Fibroblast of lung (primary cell): ENCODE results near the gene TAF8. TPM values are rescaled to one million over a fixed set of nuclear protein-coding genes. Genes with fewer than 3 reads are reported as not detected.

Experiments
- DNase-seq, 2 donors: peaks; one replicate each; pipeline versions ENCODE4 v3.0.0 to v3.0.0-alpha.2; 2010; ENCODE audit warnings: low read depth in 2 of 2
- H2AFZ ChIP-seq: 2 replicates; pipeline ENCODE4 v1.5.1; 2012; ENCODE audit warnings: low read length, control low read depth, inconsistent platforms
- H3K27ac ChIP-seq: 2 replicates; pipeline ENCODE4 v1.5.1; 2011; ENCODE audit warnings: low read length, control low read depth; ENCODE audit not compliant: insufficient read depth
- H3K27me3 ChIP-seq: 2 replicates; pipeline ENCODE4 v1.5.1; 2011; ENCODE audit warnings: mild to moderate bottlenecking, low read length; ENCODE audit not compliant: control insufficient read depth, insufficient read depth
- H3K36me3 ChIP-seq: 2 replicates; pipeline ENCODE4 v1.5.1; 2011; ENCODE audit warnings: low read length; ENCODE audit not compliant: control insufficient read depth, insufficient read depth
- H3K4me1 ChIP-seq: 2 replicates; pipeline ENCODE4 v1.5.1; 2011; ENCODE audit warnings: low read length; ENCODE audit not compliant: control insufficient read depth, insufficient read depth; ENCODE audit errors: extremely low read depth
- H3K4me2 ChIP-seq: 2 replicates; pipeline ENCODE4 v1.5.1; 2011; ENCODE audit warnings: low read length, control low read depth; ENCODE audit not compliant: insufficient read depth; ENCODE audit errors: extremely low read depth
- H3K4me3 ChIP-seq, 4 experiments: fragments of 200-600 bp in 1 of 4; sonication (generic) in 1 of 4; replicated peaks in 1 of 4; 2 replicates each; pipeline ENCODE4 v1.5.1; 2011 to 2016; ENCODE audit warnings: low read length in 4 of 4, low read depth in 3 of 4, mild to moderate bottlenecking in 3 of 4, control low read depth in 2 of 4, inconsistent platforms in 1 of 4, mixed read lengths in 1 of 4; ENCODE audit not compliant: insufficient read depth in 1 of 4; ENCODE audit errors: control extremely low read depth in 1 of 4
- H3K79me2 ChIP-seq: 2 replicates; pipeline ENCODE4 v1.5.1; 2012; ENCODE audit warnings: mild to moderate bottlenecking, low read length, inconsistent platforms; ENCODE audit not compliant: control insufficient read depth, insufficient read depth
- H3K9ac ChIP-seq: 2 replicates; pipeline ENCODE4 v1.5.1; 2011; ENCODE audit warnings: mild to moderate bottlenecking, low read length, control low read depth; ENCODE audit not compliant: insufficient read depth
- H3K9me3 ChIP-seq: 2 replicates; pipeline ENCODE4 v1.5.1; 2012; ENCODE audit warnings: low read depth, low read length; ENCODE audit not compliant: control insufficient read depth, insufficient read depth
- H4K20me1 ChIP-seq: 2 replicates; pipeline ENCODE4 v1.5.1; 2011; ENCODE audit warnings: low read length; ENCODE audit not compliant: control insufficient read depth, insufficient read depth; ENCODE audit errors: extremely low read depth
- EZH2 ChIP-seq: IDR thresholded peaks from 2 replicates; pipeline ENCODE4 v1.5.1; 2012; ENCODE audit warnings: low read length, control low read depth, mild to moderate bottlenecking; ENCODE audit errors: missing control alignments
- polyA plus RNA-seq, 2 donors: library from polyadenylated mRNA; depleted of rRNA in 1 of 2; stranded (reverse) in 1 of 2; unstranded in 1 of 2; fragments of >200 nt; gene quantifications; 2 replicates each; pipeline ENCODE4 v1.2.1, GENCODE V29; 2011 to 2012; ENCODE audit warnings: missing spikeins in 1 of 2
- total RNA-seq: library from RNA; depleted of rRNA; stranded (reverse); fragments of >200 nt; gene quantifications from 2 replicates; pipeline ENCODE4 v1.2.1, GENCODE V29; 2014
- TF ChIP-seq, protein P1 (sequence below), 2 donors: IDR thresholded peaks in 1 of 2; conservative IDR thresholded peaks in 1 of 2; 1 replicate in 1 of 2; 2 replicates in 1 of 2; pipeline ENCODE4 v1.5.1; 2011 to 2012; ENCODE audit warnings: low read length in 2 of 2, control low read depth in 1 of 2, inconsistent platforms in 1 of 2, low read depth in 1 of 2, mild to moderate bottlenecking in 1 of 2

The TAF8 gene
- total and polyA plus RNA-seq, 2 donors (not counting 1 experiment from before 2014, with no cell fraction given): 13.9 to 14.0 TPM

DNA sequence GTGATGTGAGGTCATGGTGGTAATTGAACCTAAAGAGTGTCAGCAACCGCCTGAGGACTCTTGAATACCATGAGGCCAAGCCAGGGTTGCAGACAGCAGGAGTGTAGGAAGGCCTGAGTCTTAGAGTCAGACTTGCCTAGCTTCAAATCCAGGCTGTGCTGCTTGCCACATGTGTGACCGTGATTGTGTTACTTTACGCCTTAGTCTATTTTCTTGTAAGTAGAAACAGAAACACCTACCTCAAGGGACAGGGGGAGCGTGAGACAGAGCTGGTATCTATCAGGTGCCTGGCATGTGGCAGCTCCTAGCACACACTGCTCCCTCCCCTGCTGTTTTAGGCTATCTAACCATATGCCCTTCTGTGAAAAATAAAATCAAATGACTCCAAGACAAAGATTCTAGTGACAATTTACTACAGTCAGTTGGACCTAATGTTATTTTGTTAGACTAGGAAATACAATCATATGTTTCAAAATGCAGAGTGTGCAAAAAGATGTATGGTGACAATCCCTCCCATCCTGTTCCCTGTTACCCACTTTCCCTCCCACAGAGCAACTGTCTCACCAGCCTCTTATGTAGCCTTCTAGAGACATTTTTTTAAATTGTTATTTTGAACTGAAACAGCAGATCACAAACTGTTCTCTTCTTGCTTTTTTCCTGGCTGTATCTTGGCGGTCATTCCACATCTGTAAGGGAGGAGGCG lies 21.7 kb downstream of the TAF8 start:
- Histone ChIP-seq H3K27ac (no peak overlapping the region), H2AFZ (no peak overlapping the region), H3K79me2 (no peaks in the 10 kb centered on the region), H3K4me3 (no peak overlapping the region), H3K4me1 (no peaks in the 10 kb centered on the region), H3K27me3 (no peaks in the 10 kb centered on the region), H3K4me2 (no peak overlapping the region), H3K9ac (no peak overlapping the region), H3K9me3 (no peaks in the 10 kb centered on the region), H4K20me1 (no peaks in the 10 kb centered on the region), H3K36me3 (peaks cover 5% of the 10 kb centered on the region)
- no peak for DNase-seq
- TF ChIP-seq, protein P1, sequence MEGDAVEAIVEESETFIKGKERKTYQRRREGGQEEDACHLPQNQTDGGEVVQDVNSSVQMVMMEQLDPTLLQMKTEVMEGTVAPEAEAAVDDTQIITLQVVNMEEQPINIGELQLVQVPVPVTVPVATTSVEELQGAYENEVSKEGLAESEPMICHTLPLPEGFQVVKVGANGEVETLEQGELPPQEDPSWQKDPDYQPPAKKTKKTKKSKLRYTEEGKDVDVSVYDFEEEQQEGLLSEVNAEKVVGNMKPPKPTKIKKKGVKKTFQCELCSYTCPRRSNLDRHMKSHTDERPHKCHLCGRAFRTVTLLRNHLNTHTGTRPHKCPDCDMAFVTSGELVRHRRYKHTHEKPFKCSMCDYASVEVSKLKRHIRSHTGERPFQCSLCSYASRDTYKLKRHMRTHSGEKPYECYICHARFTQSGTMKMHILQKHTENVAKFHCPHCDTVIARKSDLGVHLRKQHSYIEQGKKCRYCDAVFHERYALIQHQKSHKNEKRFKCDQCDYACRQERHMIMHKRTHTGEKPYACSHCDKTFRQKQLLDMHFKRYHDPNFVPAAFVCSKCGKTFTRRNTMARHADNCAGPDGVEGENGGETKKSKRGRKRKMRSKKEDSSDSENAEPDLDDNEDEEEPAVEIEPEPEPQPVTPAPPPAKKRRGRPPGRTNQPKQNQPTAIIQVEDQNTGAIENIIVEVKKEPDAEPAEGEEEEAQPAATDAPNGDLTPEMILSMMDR (conservative IDR thresholded peaks at IDR 0.05 in 1 of 2, IDR thresholded peaks at IDR 0.05 in 1 of 2; ENCODE audit: low read depth in 1 of 2, low read length in 2 of 2): no peak
- TF ChIP-seq EZH2: no peak

DNA sequence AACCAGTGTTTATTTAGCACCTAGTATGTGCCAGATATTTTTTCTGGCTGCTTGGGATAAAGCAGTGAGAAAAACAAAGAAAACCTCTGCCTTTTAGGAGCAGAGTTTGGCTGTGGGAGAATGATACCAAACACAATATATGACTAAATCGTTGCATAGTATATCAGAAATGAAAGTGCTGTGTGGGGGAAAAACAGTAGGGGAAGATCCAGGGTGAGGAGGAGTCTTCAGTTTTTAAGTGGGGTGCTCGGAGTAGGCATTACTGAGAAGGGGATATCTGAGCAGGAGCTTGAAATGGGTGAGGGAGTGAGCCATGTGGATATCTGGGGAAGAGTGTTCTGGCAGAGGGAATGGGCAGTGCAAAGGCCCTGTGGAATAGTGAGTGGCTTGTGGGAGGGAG lies 23.0 kb downstream of the TAF8 start:
- Histone ChIP-seq H3K4me1 (no peaks in the 10 kb centered on the region), H3K27me3 (no peaks in the 10 kb centered on the region), H3K79me2 (no peaks in the 10 kb centered on the region), H3K27ac (no peak overlapping the region), H4K20me1 (no peaks in the 10 kb centered on the region), H3K9ac (no peak overlapping the region), H3K4me3 (no peak overlapping the region), H3K4me2 (no peak overlapping the region), H3K36me3 (peaks cover 5% of the 10 kb centered on the region), H2AFZ (no peak overlapping the region), H3K9me3 (no peaks in the 10 kb centered on the region)
- DNase-seq: no peak
- TF ChIP-seq, protein P1 (conservative IDR thresholded peaks at IDR 0.05 in 1 of 2, IDR thresholded peaks at IDR 0.05 in 1 of 2; ENCODE audit: low read depth in 1 of 2, low read length in 2 of 2): no peak
- no peak for TF ChIP-seq EZH2

DNA sequence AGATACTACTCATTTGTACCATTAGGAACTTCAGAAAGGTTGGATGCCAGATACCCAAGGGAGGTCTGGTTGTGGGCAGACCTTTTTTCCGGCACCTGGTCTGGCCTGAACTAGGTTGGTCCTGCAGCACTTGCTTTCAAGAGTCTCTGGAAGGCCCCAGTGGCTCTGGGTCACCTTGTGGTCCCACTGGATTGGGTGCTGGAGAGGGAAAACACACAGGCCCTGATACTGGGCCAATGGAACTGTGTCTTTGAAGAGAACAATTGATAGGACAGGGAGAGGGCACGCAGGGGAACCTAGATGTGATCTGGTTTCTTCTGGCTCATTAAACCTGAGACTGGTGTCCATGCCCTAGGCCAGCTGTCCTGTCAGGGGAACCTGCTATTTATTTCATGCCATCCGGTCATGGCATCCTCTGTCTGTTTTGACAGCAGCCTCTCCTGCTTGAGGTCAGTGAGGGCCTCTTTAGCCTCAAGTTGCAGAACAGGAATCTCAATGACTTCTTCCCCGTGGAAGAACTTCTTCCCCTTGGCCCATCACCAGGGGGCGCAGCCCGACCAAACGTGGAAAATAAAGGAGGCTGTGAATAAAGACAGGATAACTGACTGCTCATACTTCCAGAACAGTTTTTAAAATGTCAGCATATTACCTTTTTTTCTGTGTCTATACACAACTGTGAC lies 25.0 kb downstream of the TAF8 start:
- Histone ChIP-seq H3K27ac (no peak overlapping the region), H3K9me3 (no peaks in the 10 kb centered on the region), H2AFZ (no peak overlapping the region), H3K9ac (no peak overlapping the region), H4K20me1 (no peaks in the 10 kb centered on the region), H3K79me2 (no peaks in the 10 kb centered on the region), H3K4me2 (no peak overlapping the region), H3K4me3 (no peak overlapping the region), H3K27me3 (no peaks in the 10 kb centered on the region), H3K36me3 (no peaks in the 10 kb centered on the region), H3K4me1 (no peaks in the 10 kb centered on the region)
- TF ChIP-seq, protein P1 (conservative IDR thresholded peaks at IDR 0.05 in 1 of 2, IDR thresholded peaks at IDR 0.05 in 1 of 2; ENCODE audit: low read depth in 1 of 2, low read length in 2 of 2): peak; percentile 92 to 95
- TF ChIP-seq EZH2: no peak
- DNase-seq: peak; percentile 58 to 80
